Stimulated activated CD4-positive, alpha-beta T cell treated with anti-CD3 and anti-CD28 coated beads, Interleukin-12 subunit alpha, Interleukin-12 subunit beta, amount 100 ng/mL, for 48 hours (primary cell): Measurements from ENCODE around the gene SLC25A40.
"Not testable (repeated sequence)": the region's sequence is repeated elsewhere in the genome, so short reads cannot be mapped to it uniquely, and the experiment has no call there.

Source experiments
- DNase-seq, 3 donors: peaks; one replicate each; pipeline ENCODE4 v3.0.0-alpha.2; 2020; ENCODE audit warnings: low read depth in 2 of 3, low spot score in 1 of 3

The SLC25A40 gene

GRCh38 chr7:87872346-87872745 is 3.8 kb downstream of the SLC25A40 start:
- DNase-seq, result no peak

- no peak for DNase-seq
Measured at GRCh38 chr7:87870471-87870870, 5.7 kb downstream of the SLC25A40 start.

GRCh38 chr7:87866533-87866932 is 9.6 kb downstream of the SLC25A40 start:
- not testable (repeated sequence) for DNase-seq

- DNase-seq, result no peak
Measured at GRCh38 chr7:87866089-87866488, 10.1 kb downstream of the SLC25A40 start.

GRCh38 chr7:87858417-87859100 is 17.6 kb downstream of the SLC25A40 start:
- no peak for DNase-seq

GRCh38 chr7:87853237-87853864 is 22.8 kb downstream of the SLC25A40 start:
- no peak for DNase-seq

- DNase-seq, result no peak
Measured at GRCh38 chr7:87852306-87852705, 23.9 kb downstream of the SLC25A40 start.

GRCh38 chr7:87850836-87851593 is 25.1 kb downstream of the SLC25A40 start:
- no peak for DNase-seq

- no peak for DNase-seq
Measured at GRCh38 chr7:87837597-87837996, 38.6 kb downstream of the SLC25A40 start.

- DNase-seq, result no peak
Measured at GRCh38 chr7:87833130-87833529, 43.0 kb downstream of the SLC25A40 start.

GRCh38 chr7:87831097-87831496 is 45.1 kb downstream of the SLC25A40 start:
- no peak for DNase-seq

GRCh38 chr7:87828383-87828782 is 47.8 kb downstream of the SLC25A40 start:
- not testable (repeated sequence) for DNase-seq

GRCh38 chr7:87825369-87825768 is 50.8 kb downstream of the SLC25A40 start:
- not testable (repeated sequence) for DNase-seq

GRCh38 chr7:87822056-87822455 is 54.1 kb downstream of the SLC25A40 start:
- not testable (repeated sequence) for DNase-seq

GRCh38 chr7:87818336-87818735 is 57.8 kb downstream of the SLC25A40 start:
- DNase-seq, result no peak

GRCh38 chr7:87816389-87816788 is 59.8 kb downstream of the SLC25A40 start:
- no peak for DNase-seq

GRCh38 chr7:87810726-87811125 is 65.4 kb downstream of the SLC25A40 start:
- DNase-seq, result no peak

GRCh38 chr7:87810130-87810529 is 66.0 kb downstream of the SLC25A40 start:
- DNase-seq, result no peak

GRCh38 chr7:87806150-87806549 is 70.0 kb downstream of the SLC25A40 start:
- DNase-seq, result no peak

GRCh38 chr7:87797798-87798403 is 78.3 kb downstream of the SLC25A40 start:
- DNase-seq, result peak in 1 of 3 donors; percentile 25

GRCh38 chr7:87797395-87797794 is 78.8 kb downstream of the SLC25A40 start:
- DNase-seq, result no peak
